HG02642 (cell line): Measurements from ENCODE around the gene RIMBP2.
"Not testable (repeated sequence)": the region's sequence is repeated elsewhere in the genome, so short reads cannot be mapped to it uniquely, and the experiment has no call there.

Source experiments
- ATAC-seq: cut with Tn5 transposase; IDR thresholded peaks from one replicate; pipeline ENCODE4 v1.9.1; 2021; ENCODE audit warnings: mild to moderate bottlenecking; ENCODE audit not compliant: unreplicated experiment, poor library complexity

RIMBP2 gene, protein sequence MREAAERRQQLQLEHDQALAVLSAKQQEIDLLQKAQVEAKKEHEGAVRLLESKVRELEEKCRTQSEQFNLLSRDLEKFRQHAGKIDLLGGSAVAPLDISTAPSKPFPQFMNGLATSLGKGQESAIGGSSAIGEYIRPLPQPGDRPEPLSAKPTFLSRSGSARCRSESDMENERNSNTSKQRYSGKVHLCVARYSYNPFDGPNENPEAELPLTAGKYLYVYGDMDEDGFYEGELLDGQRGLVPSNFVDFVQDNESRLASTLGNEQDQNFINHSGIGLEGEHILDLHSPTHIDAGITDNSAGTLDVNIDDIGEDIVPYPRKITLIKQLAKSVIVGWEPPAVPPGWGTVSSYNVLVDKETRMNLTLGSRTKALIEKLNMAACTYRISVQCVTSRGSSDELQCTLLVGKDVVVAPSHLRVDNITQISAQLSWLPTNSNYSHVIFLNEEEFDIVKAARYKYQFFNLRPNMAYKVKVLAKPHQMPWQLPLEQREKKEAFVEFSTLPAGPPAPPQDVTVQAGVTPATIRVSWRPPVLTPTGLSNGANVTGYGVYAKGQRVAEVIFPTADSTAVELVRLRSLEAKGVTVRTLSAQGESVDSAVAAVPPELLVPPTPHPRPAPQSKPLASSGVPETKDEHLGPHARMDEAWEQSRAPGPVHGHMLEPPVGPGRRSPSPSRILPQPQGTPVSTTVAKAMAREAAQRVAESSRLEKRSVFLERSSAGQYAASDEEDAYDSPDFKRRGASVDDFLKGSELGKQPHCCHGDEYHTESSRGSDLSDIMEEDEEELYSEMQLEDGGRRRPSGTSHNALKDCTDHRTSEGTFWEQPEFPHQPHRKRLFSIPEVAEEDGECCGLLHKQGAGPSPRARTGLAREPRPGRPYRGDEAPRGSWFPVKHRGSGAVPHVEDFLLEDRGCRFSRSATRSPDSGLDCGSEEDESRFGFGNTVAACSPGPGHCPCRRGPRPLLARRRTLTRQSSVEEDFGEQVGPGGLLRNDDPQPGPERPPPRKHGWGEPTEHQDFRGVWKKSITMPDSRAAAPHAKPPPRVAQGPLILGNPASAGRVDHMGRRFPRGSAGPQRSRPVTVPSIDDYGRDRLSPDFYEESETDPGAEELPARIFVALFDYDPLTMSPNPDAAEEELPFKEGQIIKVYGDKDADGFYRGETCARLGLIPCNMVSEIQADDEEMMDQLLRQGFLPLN (N-terminal part only)

GRCh38 chr12:130715998-130716968 lies at the start of gene RIMBP2:
TSS of gene RIMBP2 (minus strand) at chr12:130716299. CDS start at chr12:130479013, 237,286 bp downstream.
- no peak for ATAC-seq

GRCh38 chr12:130765186-130765659 lies 49.1 kb upstream of the RIMBP2 start:
- ATAC-seq = no peak

- ATAC-seq = no peak
These were observed 48.5 kb upstream of the RIMBP2 start for GRCh38 chr12:130764475-130765185.

DNA sequence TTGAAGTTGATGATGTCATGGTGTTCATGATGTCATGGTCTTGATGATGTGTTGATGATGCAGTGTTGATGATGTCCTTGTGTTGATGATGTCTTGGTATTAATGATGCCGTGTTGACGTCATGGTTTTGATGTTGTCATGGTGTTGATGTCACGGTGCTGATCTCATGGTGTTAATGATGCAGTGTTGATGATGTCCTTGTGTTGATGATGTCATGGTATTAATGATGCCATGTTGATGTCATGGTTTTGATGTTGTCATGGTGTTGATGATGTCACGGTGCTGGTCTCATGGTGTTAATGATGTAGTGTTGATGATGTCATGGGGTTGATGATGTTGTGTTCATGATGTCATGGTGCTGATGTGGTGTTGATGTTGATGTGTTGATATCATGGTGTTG lies 48.0 kb upstream of the RIMBP2 start:
- no peak for ATAC-seq

DNA sequence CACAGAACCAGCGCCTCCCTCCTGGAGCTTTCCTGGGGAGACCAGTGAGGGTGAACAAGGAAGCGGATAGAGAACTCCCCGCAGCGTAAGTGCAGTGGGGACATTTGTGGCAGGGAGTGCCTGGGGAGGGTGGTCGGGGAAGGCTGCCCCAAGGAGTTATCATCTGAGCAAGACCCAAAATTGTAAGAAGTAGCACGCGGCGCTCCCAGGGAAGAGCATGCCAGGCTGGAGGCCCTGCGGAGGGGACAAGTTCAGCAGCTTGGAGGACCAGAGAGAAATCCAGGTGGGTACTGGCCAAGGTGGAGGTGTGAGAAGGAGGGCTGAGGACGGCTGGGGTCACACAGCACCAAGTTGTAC lies 46.2 kb upstream of the RIMBP2 start:
- ATAC-seq = no peak

GRCh38 chr12:130761537-130762318 lies 45.6 kb upstream of the RIMBP2 start:
- no peak for ATAC-seq

- ATAC-seq = no peak
These were observed 38.3 kb upstream of the RIMBP2 start for GRCh38 chr12:130754234-130754901.

DNA sequence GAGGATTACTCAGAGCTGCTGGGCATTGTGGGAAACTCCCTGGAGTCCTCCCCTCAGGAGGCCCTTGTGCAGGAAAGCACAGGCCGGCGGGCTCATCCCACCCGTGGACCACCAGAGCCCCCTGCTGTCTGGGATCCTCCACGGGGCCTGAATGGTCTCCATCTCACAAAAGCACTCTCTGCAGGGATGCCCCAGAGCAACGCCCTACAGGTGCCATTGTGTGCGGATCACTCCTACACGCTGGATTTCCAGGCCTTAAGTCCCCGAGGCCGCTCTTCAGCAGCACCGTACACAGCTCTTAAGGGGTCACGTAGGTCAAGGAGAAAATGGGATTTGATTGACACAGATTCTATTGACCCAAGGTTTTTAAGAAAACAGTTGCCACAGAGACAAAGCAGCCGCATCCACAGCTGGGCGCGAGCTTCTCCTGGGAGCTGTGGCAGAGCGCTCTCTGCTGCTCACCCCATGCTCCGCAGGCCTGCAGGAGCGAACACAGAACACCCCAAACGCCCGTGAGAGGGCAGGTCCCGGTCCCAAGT lies 36.7 kb upstream of the RIMBP2 start:
- no peak for ATAC-seq

DNA sequence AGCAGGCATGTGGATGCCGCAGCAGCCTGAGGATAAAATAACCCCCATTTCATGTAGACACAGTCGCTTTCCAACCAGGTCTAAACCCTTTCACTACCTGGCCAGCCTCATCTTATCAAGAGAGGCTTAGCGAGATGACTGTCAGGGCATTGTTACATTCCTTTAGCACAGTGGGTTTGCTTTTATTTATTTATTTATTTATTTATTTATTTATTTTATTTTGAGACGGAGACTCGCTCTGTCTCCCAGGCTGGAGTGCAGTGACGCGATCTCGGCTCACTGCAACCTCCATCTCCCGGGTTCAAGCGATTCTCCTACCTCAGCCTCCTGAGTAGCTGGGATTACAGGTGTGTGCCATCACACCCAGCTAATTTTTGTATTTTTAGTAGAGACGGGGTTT lies 35.9 kb upstream of the RIMBP2 start:
- not testable (repeated sequence) for ATAC-seq

DNA sequence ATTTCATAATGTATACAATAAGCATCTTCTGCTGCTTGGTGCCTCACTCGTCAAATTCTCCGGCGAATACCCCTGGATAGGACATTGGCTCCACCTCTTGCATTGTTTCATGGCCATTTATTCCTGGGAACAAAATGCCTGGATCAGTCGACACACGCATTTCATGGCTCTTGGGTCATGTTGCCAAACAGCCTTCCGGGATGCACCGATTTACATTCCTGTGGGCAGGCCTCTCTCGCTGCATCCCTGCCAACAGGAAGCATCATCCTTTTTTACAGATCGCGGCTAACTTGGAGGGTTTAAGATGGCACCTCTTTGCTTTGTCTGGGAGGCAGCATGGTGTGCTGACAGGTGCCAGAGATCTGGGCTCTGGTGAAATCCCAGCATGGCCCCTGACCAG lies 32.7 kb upstream of the RIMBP2 start:
- ATAC-seq = no peak

DNA sequence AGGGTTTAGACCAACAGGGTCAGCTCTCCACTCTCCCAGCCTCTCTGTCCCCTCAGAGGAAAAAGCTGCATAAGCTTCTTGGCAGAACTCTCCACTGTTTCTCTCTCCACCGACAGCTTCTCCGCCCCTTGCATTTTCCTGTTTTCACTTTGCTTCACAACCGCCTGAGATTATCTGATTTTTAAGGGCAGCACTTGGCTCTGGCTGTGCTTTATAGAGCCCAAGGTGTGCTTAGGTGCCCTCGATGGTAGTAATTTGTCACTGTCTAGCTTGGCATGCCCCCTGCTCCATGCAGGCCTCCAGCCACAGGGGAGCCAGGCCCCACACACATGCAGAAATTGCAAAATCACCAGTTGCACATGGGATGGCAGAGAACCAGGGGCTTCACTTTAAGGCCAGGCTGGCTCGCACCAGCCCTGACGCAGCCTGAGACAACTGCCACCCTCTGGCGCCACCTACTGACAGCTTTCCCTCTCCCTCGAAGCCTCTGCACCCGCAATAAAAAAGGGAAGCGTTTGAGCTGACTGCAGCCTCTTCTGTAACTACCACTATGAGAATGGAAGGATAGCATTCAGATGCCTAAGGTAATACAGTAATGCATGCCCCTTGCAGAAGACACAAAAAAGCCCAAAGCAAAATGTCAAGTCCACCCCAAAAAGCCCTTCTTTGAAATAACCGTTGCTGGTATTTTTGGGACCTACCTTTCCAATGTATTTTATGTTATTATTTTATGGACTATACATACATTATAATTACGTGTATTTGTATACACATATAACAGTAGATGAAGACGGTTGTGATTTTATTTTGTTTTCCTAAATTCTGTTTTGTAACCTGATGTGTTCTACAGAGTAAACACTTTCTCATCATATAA lies 32.0 kb upstream of the RIMBP2 start:
- peak; percentile 92 for ATAC-seq

GRCh38 chr12:130746546-130746945 lies 30.4 kb upstream of the RIMBP2 start:
- no peak for ATAC-seq

DNA sequence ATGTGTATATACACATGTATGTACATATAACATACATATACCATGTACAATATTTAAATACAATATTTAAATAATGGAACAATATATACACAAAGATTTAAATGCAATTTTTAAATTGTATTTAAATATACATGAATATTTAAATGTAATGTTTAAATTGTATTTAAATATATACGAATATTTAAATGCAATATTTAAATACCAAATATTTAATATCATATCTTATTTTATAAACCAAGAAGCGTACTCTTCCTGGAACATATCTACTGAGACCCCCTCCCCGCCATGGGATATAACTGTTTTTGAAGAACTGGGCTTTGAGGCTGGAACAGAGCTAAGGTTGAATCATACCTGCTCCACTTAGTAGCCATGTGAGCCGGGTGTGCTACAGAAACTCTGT lies 29.8 kb upstream of the RIMBP2 start:
- no peak for ATAC-seq

DNA sequence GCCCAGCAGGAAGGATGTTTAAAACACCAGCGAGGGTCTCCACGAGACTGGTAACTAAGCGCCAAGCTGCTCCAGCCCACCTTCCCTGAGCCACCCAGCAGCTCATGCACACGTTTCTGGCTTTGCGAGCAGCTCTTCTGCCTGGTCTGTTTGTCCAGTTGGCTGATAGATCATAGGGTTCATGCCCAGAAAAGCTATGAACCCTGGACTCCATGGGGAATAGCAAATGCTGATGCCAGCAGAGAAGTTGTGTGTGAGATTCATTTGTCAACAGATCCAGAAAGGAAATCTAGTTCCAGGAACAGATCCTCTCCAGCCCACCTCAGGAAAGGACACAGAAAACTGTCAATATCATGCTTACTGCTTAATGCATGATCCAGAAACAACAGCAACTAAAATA lies 28.2 kb upstream of the RIMBP2 start:
- no peak for ATAC-seq

DNA sequence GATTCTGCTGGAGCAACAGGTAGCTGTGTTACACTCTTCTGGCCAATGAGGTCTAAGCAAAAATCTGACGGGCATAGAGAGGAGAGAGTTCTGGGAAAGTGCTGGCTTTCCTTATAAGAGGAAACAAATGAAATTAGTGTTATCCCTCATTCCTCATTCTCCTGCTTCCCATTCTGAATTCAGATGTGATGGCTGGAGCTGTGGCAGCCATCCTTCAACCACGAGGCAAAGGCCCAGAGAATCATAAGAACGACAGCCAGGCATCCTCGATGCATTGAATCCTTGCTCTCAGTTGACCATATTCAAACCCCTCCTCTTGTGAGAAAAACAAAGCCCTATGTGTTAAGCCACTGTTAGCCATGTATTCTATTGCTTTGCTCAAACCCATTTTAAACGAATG lies 27.5 kb upstream of the RIMBP2 start:
- no peak for ATAC-seq

- ATAC-seq = no peak
These were observed 27.1 kb upstream of the RIMBP2 start for GRCh38 chr12:130743176-130743575.
